GM19455 (cell line): ENCODE measurements around the gene HSPD1.
"Not testable (repeated sequence)": the region's sequence is repeated elsewhere in the genome, so short reads cannot be mapped to it uniquely, and the experiment has no call there.

Experiments used
- ATAC-seq: cut with Tn5 transposase; IDR thresholded peaks from one replicate; pipeline ENCODE4 v1.9.1; 2021; ENCODE audit not compliant: unreplicated experiment

The HSPD1 gene

GRCh38 chr2:197497326-197497725 is 2.3 kb downstream of the HSPD1 start:
- no peak for ATAC-seq

DNA sequence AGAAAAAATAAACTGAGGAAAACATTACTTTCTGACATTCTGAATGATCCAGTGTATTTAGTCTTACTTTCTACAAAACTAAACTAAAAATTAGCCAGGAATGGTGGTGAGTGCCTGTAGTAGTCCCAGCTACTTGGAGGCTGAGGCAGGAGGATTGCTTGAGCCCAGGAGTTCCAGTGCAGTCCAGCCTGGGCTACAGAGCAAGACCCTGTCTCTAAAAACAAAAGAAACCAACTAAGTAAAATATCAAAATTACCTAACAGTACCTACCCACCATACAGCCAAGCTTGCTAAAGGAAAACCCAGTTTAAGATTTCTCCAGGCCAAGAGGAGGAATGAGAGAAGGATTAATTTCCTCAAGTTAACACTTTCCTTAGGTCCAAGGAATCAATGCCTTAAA is 2.9 kb downstream of the HSPD1 start:
- ATAC-seq: no peak

GRCh38 chr2:197495433-197496134 is 4.1 kb downstream of the HSPD1 start:
- ATAC-seq: no peak

DNA sequence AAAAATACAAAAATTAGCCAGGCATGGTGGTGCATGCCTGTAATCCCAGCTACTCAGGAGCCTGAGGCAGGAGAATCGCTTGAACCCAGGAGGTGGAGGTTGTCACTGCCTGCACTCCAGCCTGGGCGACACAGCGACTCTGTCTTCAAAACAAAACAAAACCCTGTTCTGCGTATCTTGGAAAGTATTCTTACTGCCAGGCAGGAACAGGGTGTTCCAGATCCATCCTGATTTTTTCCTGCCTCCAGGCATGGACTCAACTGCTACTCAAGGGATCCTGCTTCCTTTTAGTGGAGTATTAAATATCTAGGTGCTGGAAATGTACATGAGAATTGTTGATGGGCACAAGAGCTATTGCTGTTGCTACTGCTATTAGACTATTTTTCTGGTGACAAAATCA is 12.3 kb downstream of the HSPD1 start:
- no peak for ATAC-seq

GRCh38 chr2:197486175-197486574 is 13.5 kb downstream of the HSPD1 start:
- ATAC-seq: no peak

GRCh38 chr2:197484248-197484647 is 15.4 kb downstream of the HSPD1 start:
- ATAC-seq: not testable (repeated sequence)

GRCh38 chr2:197480165-197481036 is 19.2 kb downstream of the HSPD1 start:
- ATAC-seq: no peak

GRCh38 chr2:197477797-197478196 is 21.8 kb downstream of the HSPD1 start:
- ATAC-seq: no peak

GRCh38 chr2:197472166-197472565 is 27.5 kb downstream of the HSPD1 start:
- no peak for ATAC-seq

DNA sequence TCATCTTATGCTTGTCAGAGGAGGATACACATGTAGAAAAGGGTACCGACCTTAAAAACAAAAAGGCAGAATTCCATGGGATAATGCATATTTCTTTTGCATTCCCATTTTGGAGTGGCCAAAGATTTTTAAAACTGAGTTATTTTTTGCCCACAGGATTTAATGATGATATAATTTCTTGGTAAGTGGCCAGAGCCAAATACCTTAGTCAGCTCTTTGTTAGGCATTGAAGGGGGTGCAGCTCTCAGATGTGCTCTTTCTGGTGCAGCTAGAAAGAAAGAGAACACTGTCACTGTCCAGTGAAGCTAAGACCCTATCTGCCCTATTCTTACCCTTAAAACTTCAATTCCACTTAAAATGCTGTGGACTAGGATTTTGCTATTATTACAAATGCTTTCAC is 35.5 kb downstream of the HSPD1 start:
- ATAC-seq: no peak

GRCh38 chr2:197461057-197461456 is 38.6 kb downstream of the HSPD1 start:
- ATAC-seq: no peak

- ATAC-seq: no peak
Measured at GRCh38 chr2:197460649-197461048, 39.0 kb downstream of the HSPD1 start.

- ATAC-seq: no peak
Measured at GRCh38 chr2:197455428-197455827, 44.2 kb downstream of the HSPD1 start.

DNA sequence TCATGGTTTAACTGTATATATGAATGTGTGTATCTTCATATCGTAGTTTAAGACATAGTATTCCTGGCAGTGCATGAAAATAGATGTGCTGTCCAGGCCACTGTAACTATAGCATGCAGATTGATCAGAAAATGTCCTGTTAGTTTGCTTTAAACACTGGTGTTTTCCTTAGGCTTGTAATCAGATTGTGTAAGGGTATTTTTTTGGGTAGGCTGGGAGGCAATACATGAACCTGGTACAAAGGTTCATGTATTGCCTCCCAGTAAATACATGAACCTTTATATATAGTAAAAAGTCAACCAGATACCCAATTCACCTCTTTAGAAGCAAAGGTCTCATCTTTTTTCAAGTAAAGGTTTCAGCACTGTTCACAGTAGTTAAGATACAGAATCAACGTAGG is 44.7 kb downstream of the HSPD1 start:
- no peak for ATAC-seq

GRCh38 chr2:197453914-197454398 is 45.7 kb downstream of the HSPD1 start:
- peak; percentile 37 for ATAC-seq

- ATAC-seq: peak; percentile 96
Measured at GRCh38 chr2:197453123-197453913, 46.3 kb downstream of the HSPD1 start, which contains the start of gene COQ10B. COQ10B (plus strand) TSS chr2:197453552; CDS start chr2:197453561, 9 bp downstream.

DNA sequence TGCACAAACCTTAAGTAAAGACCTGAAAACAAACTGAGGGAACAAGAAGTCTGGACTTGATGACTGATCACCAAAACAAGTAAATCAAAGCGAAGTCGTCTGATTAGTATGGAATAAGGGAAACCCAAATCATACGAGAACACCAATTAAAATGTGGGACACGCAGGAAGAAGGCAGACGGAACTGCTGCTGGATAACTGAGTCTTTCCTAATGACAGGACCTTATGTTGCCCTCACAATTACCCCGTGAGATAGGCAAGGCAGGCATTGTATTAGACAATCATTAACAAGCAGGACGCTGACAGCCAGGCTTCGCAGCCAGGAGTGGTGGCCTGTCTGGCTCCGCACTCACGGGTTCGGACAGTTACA is 46.9 kb downstream of the HSPD1 start:
- ATAC-seq: no peak

DNA sequence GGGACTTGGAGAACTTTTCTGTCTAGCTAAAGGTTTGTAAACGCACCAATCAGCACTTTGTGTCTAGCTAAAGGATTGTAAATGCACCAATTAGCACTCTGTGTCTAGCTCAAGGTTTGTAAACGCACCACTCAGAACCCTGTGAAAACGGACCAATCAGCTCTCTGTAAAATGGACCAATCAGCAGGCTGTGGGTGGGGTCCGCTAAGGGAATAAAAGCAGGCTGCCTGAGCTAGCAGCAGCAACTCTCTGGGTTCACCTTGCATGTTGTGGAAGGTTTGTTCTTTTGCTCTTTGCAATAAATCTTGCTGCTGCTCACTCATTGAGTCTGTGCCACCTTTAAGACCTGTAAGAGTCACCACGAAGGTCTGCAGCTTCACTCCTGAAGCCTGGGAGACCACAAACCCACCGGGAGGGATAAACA is 48.7 kb downstream of the HSPD1 start:
- ATAC-seq: not testable (repeated sequence)

DNA sequence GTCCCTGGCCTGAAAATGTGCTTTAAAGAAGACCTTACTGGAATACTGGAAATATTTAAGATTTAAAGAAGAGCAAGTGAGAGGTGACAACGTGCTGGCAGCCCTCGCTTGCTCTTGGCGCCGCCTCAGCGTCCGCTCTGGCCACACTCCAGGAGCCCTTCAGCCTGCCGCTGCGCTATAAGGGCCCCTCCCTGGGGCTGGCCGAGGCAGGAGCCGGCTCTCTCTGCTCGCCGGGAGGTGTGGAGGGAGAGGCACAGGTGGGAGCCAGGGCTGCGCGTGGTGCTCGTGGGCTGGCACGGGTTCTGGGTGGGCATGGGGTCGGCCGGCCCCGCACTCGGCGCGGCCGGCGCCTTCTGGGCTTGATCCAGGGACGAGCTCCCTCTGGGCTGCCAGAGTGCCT is 49.2 kb downstream of the HSPD1 start:
- ATAC-seq: no peak

DNA sequence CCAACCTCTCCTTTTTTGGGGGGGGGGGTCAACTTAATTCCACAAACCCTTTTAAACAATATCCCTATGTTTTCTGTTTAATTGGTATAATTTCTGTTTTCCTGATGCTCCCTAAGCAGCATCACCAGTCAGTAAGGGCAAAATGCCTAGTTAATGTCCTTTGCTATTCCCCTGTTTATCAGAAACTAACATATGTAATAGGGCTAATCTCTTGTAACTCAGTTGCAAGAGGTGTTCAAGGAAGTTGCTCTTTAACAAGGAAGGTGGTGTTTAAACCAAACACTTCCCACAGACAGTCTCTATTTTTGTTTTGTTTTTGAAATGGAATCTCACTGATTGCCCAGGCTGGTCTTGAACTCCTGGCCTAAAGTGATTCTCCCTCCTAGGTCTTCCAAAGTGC is 52.8 kb downstream of the HSPD1 start:
- ATAC-seq: no peak

DNA sequence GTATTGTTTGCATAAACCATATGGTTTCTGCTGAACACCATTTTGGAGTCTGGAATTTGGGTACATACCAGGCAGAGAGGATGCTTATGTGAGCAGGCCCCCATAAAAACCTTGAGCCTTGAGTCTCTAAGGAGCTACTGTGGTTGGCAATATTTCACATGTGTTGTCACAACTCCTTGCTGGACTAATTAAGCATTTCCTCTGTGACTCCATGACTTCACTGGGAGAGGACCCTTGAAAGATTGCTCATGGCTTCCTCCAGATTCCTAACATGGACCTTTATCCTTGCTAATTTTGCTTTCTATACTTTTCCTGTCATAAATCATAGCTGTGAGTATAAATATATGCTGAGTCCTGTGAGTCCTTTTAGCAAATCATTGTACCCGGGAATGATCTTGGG is 53.9 kb downstream of the HSPD1 start:
- ATAC-seq: no peak
